Stimulated activated CD8-positive, alpha-beta memory T cell treated with anti-CD3 and anti-CD28 coated beads, Interleukin-4, amount 100 ng/mL, for 48 hours (primary cell): ENCODE results near the gene SENP6.
"Not testable (repeated sequence)": the region's sequence is repeated elsewhere in the genome, so short reads cannot be mapped to it uniquely, and the experiment has no call there.

ENCODE experiments used
- DNase-seq: peaks from one replicate; pipeline ENCODE4 v3.0.0-alpha.2; 2020

SENP6 gene

GRCh38 chr6:75608956-75609533 lies 7.4 kb downstream of the SENP6 start:
- no peak for DNase-seq

GRCh38 chr6:75609639-75610590 lies 8.2 kb downstream of the SENP6 start:
- DNase-seq, result no peak

- DNase-seq, result no peak
These were observed 9.5 kb downstream of the SENP6 start for GRCh38 chr6:75611011-75611701.

- peak; percentile 65 for DNase-seq
These were observed 10.2 kb downstream of the SENP6 start for GRCh38 chr6:75611702-75612375.

GRCh38 chr6:75612434-75612833 lies 10.8 kb downstream of the SENP6 start:
- no peak for DNase-seq

GRCh38 chr6:75613056-75613501 lies 11.4 kb downstream of the SENP6 start:
- no peak for DNase-seq

GRCh38 chr6:75618437-75618836 lies 16.8 kb downstream of the SENP6 start:
- no peak for DNase-seq

GRCh38 chr6:75619230-75619899 lies 17.7 kb downstream of the SENP6 start:
- no peak for DNase-seq

GRCh38 chr6:75620381-75621304 lies 19.0 kb downstream of the SENP6 start:
- no peak for DNase-seq

- DNase-seq, result no peak
These were observed 20.2 kb downstream of the SENP6 start for GRCh38 chr6:75621846-75622245.

- no peak for DNase-seq
These were observed 21.8 kb downstream of the SENP6 start for GRCh38 chr6:75623491-75623890.

- no peak for DNase-seq
These were observed 22.7 kb downstream of the SENP6 start for GRCh38 chr6:75624335-75624734.

GRCh38 chr6:75624988-75625387 lies 23.3 kb downstream of the SENP6 start:
- no peak for DNase-seq

GRCh38 chr6:75626561-75626960 lies 24.9 kb downstream of the SENP6 start:
- DNase-seq, result no peak

GRCh38 chr6:75627708-75628107 lies 26.0 kb downstream of the SENP6 start:
- DNase-seq, result not testable (repeated sequence)

- no peak for DNase-seq
These were observed 30.4 kb downstream of the SENP6 start for GRCh38 chr6:75631859-75632635.

- DNase-seq, result no peak
These were observed 31.4 kb downstream of the SENP6 start for GRCh38 chr6:75633045-75633444.

- no peak for DNase-seq
These were observed 40.6 kb downstream of the SENP6 start for GRCh38 chr6:75642311-75642710.

- DNase-seq, result no peak
These were observed 41.5 kb downstream of the SENP6 start for GRCh38 chr6:75643173-75643572.

- DNase-seq, result no peak
These were observed 54.8 kb downstream of the SENP6 start for GRCh38 chr6:75656479-75656878.
